H1 (cell line): Measurements from ENCODE around the gene TXNDC11. TPM values are rescaled to one million over a fixed set of nuclear protein-coding genes. Genes with fewer than 3 reads are reported as not detected.

Source experiments
- CTCF ChIA-PET: fragments of 300-600 bp; sonication (Branson Sonifier 250); formaldehyde crosslinking; loops from one replicate; lab custom pipeline; 2021; ENCODE audit not compliant: partially characterized antibody; lab: Charles Lee
- POLR2A ChIA-PET: fragments of 300-600 bp; sonication (Branson Sonifier 250); formaldehyde crosslinking; loops from one replicate; lab custom pipeline; 2021; ENCODE audit warnings: inconsistent platforms; ENCODE audit not compliant: partially characterized antibody; lab: Charles Lee
- DNase-seq, 2 experiments: peaks; one replicate each; pipeline versions ENCODE4 v3.0.0 to v3.0.0-alpha.2; 2010 to 2022; ENCODE audit warnings: low spot score in 2 of 2, low read depth in 1 of 2, mixed read lengths in 1 of 2
- FAIRE-seq: peaks from 2 replicates; lab custom pipeline; 2011; peaks lifted over from hg19 to GRCh38; lab: Jason Lieb, UNC
- H2AFZ ChIP-seq: 2 replicates; pipeline ENCODE4 v1.8.1; 2012; ENCODE audit warnings: low read length, inconsistent platforms
- H2AK5ac ChIP-seq: 2 replicates; pipeline ENCODE4 v1.6.1; 2013; ENCODE audit warnings: low read depth, low read length
- H2BK120ac ChIP-seq: replicated peaks from 2 replicates; pipeline ENCODE3; 2013; ENCODE audit warnings: low read depth, low read length, inconsistent platforms
- H2BK12ac ChIP-seq: 2 replicates; pipeline ENCODE4 v1.6.1; 2013; ENCODE audit warnings: low read depth, low read length
- H2BK15ac ChIP-seq: 2 replicates; pipeline ENCODE4 v1.6.1; 2013; ENCODE audit warnings: low read length
- H2BK20ac ChIP-seq: 2 replicates; pipeline ENCODE4 v1.6.1; 2013; ENCODE audit warnings: low read length
- H2BK5ac ChIP-seq: 2 replicates; pipeline ENCODE4 v1.6.1; 2013; ENCODE audit warnings: low read depth, low read length
- H3K14ac ChIP-seq: 2 replicates; pipeline ENCODE4 v1.6.1; 2013; ENCODE audit warnings: inconsistent platforms; ENCODE audit not compliant: insufficient read length
- H3K18ac ChIP-seq: 2 replicates; pipeline ENCODE4 v1.6.1; 2013; ENCODE audit warnings: low read length; ENCODE audit errors: extremely low read depth
- H3K23ac ChIP-seq: 2 replicates; pipeline ENCODE4 v1.6.1; 2013; ENCODE audit warnings: inconsistent platforms; ENCODE audit not compliant: insufficient read length
- H3K23me2 ChIP-seq: 2 replicates; pipeline ENCODE4 v1.6.1; 2013; ENCODE audit warnings: low read depth, low read length
- H3K27ac ChIP-seq: 2 replicates; pipeline ENCODE4 v1.6.1; 2011; ENCODE audit warnings: low read depth, low read length, inconsistent platforms
- H3K27me3 ChIP-seq, 4 experiments: replicated peaks in 1 of 4; 1 replicate in 1 of 4; 2 replicates in 3 of 4; pipeline versions ENCODE4 v1.6.1 to v1.8.1; 2011 to 2013; ENCODE audit warnings: low read length in 3 of 4, mild to moderate bottlenecking in 3 of 4, inconsistent platforms in 2 of 4, mixed read lengths in 2 of 4, moderate library complexity in 1 of 4; ENCODE audit not compliant: control insufficient read depth in 3 of 4, insufficient read depth in 3 of 4; ENCODE audit errors: extremely low read depth in 1 of 4
- H3K36me3 ChIP-seq, 4 experiments: 2 replicates each; pipeline versions ENCODE4 v1.6.1 to v1.8.1; 2011 to 2013; ENCODE audit warnings: mild to moderate bottlenecking in 4 of 4, low read length in 3 of 4, moderate library complexity in 2 of 4, control low read depth in 1 of 4, inconsistent platforms in 1 of 4; ENCODE audit not compliant: insufficient read depth in 4 of 4, control insufficient read depth in 2 of 4
- H3K4ac ChIP-seq: replicated peaks from 2 replicates; pipeline ENCODE3; 2013; ENCODE audit warnings: low read length, low read depth, mixed read lengths, inconsistent platforms; ENCODE audit not compliant: insufficient read length
- H3K4me1 ChIP-seq, 4 experiments: replicated peaks in 1 of 4; 1 replicate in 1 of 4; 2 replicates in 3 of 4; pipeline versions ENCODE4 v1.6.1 to v1.8.1; 2011 to 2013; ENCODE audit warnings: low read length in 3 of 4, inconsistent platforms in 2 of 4, mixed read lengths in 1 of 4; ENCODE audit not compliant: insufficient read depth in 4 of 4, control insufficient read depth in 3 of 4
- H3K4me2 ChIP-seq, 2 experiments: 2 replicates each; pipeline versions ENCODE4 v1.6.1 to v1.8.1; 2011 to 2013; ENCODE audit warnings: low read depth in 2 of 2, low read length in 2 of 2, control low read depth in 1 of 2, inconsistent platforms in 1 of 2, mild to moderate bottlenecking in 1 of 2; ENCODE audit not compliant: insufficient read depth in 1 of 2
- H3K4me3 ChIP-seq, 4 experiments: fragments of 200-600, 300-600 bp in 1 of 4; sonication (generic), shearing (Covaris generic), sonication (Bioruptor Twin) in 1 of 4; 2 replicates each; pipeline versions ENCODE4 v1.5.1 to v1.8.1; 2011 to 2016; ENCODE audit warnings: low read length in 4 of 4, low read depth in 3 of 4, control low read depth in 2 of 4, inconsistent platforms in 2 of 4, mild to moderate bottlenecking in 2 of 4, mixed read lengths in 1 of 4, moderate library complexity in 1 of 4; ENCODE audit not compliant: insufficient read depth in 2 of 4; ENCODE audit errors: extremely low read depth in 1 of 4
- H3K56ac ChIP-seq: replicated peaks from 2 replicates; pipeline ENCODE3; 2013; ENCODE audit warnings: low read depth, mild to moderate bottlenecking, mixed read lengths, low read length, inconsistent platforms; ENCODE audit not compliant: insufficient read length
- H3K79me1 ChIP-seq: 2 replicates; pipeline ENCODE4 v1.6.1; 2013; ENCODE audit warnings: low read depth, low read length, control low read depth
- H3K79me2 ChIP-seq, 2 experiments: 2 replicates each; pipeline versions ENCODE4 v1.6.1 to v1.8.1; 2012 to 2013; ENCODE audit warnings: low read length in 2 of 2, mild to moderate bottlenecking in 2 of 2, inconsistent platforms in 1 of 2; ENCODE audit not compliant: insufficient read depth in 2 of 2, control insufficient read depth in 1 of 2
- H3K9ac ChIP-seq, 4 experiments: replicated peaks in 1 of 4; 1 replicate in 1 of 4; 2 replicates in 3 of 4; pipeline versions ENCODE4 v1.6.1 to v1.8.1; 2011 to 2013; ENCODE audit warnings: low read depth in 3 of 4, low read length in 3 of 4, control low read depth in 2 of 4, mild to moderate bottlenecking in 2 of 4, moderate library complexity in 2 of 4, inconsistent platforms in 1 of 4; ENCODE audit errors: extremely low read depth in 1 of 4
- H3K9me3 ChIP-seq, 2 experiments: 2 replicates each; pipeline versions ENCODE4 v1.6.1 to v1.8.1; 2012 to 2013; ENCODE audit warnings: mild to moderate bottlenecking in 2 of 2, moderate library complexity in 2 of 2, control low read depth in 1 of 2, inconsistent platforms in 1 of 2, low read depth in 1 of 2, low read length in 1 of 2, mixed read lengths in 1 of 2; ENCODE audit not compliant: insufficient read depth in 2 of 2
- H4K20me1 ChIP-seq, 2 experiments: replicated peaks in 1 of 2; 2 replicates each; pipeline versions ENCODE3 to v1.8.1; 2011 to 2013; ENCODE audit warnings: inconsistent platforms in 2 of 2, low read length in 2 of 2, mild to moderate bottlenecking in 1 of 2; ENCODE audit not compliant: insufficient read depth in 2 of 2, control insufficient read depth in 1 of 2
- H4K5ac ChIP-seq: 2 replicates; pipeline ENCODE4 v1.6.1; 2013; ENCODE audit warnings: low read length, low read depth, mixed read lengths, inconsistent platforms; ENCODE audit not compliant: insufficient read length
- H4K8ac ChIP-seq: 2 replicates; pipeline ENCODE4 v1.8.0; 2013; ENCODE audit warnings: mild to moderate bottlenecking, moderate library complexity, low read length, inconsistent platforms; ENCODE audit not compliant: insufficient read depth; ENCODE audit errors: extremely low read depth
- H4K91ac ChIP-seq: replicated peaks from 2 replicates; pipeline ENCODE3; 2013; ENCODE audit warnings: low read length, mixed read lengths, inconsistent platforms; ENCODE audit not compliant: insufficient read length
- CBX8 ChIP-seq: fragments of 300-800, 300-1000 bp; sonication (generic); IDR thresholded peaks from 2 replicates; pipeline ENCODE4 v1.7.1; 2016; ENCODE audit warnings: low read depth, low read length, borderline replicate concordance
- GTF2F1 ChIP-seq: IDR thresholded peaks from 2 replicates; pipeline ENCODE4 v1.6.1; 2012; ENCODE audit warnings: low read depth, low read length, improper control_type of control experiment, borderline replicate concordance
- KDM5A ChIP-seq: fragments of 200-600 bp; IDR thresholded peaks from 2 replicates; pipeline ENCODE4 v1.7.1; 2012; ENCODE audit warnings: mild to moderate bottlenecking, low read length, inconsistent platforms, mixed read lengths
- RXRA ChIP-seq: IDR thresholded peaks from 2 replicates; pipeline ENCODE4 v1.6.1; 2011; ENCODE audit warnings: low read depth, mild to moderate bottlenecking, low read length, moderate library complexity; ENCODE audit not compliant: insufficient read depth
- SIN3A ChIP-seq, 2 experiments: IDR thresholded peaks in 1 of 2; conservative IDR thresholded peaks in 1 of 2; 2 replicates each; pipeline ENCODE4 v1.6.1; 2011 to 2012; ENCODE audit warnings: low read length in 2 of 2, improper control_type of control experiment in 1 of 2, low read depth in 1 of 2, mild to moderate bottlenecking in 1 of 2
- SP1 ChIP-seq: IDR thresholded peaks from 2 replicates; pipeline ENCODE4 v1.6.1; 2011; ENCODE audit warnings: low read depth, low read length
- SUZ12 ChIP-seq: fragments of 200-600 bp; sonication (generic); IDR thresholded peaks from 2 replicates; pipeline ENCODE4 v1.6.1; 2012; ENCODE audit warnings: mild to moderate bottlenecking, inconsistent platforms, low read length, moderate library complexity, mixed read lengths
- polyA plus RNA-seq, 7 experiments: library from polyadenylated mRNA; depleted of rRNA in 3 of 7; stranded (reverse) in 5 of 7; unstranded in 2 of 7; fragments of >200 nt in 5 of 7; fragments of 200-250 nt in 2 of 7; gene quantifications; 1 replicate in 5 of 7; 2 replicates in 1 of 7; 4 replicates in 1 of 7; pipeline versions ENCODE4 v1.2.1 to v1.2.3, GENCODE V29; 2011 to 2013; ENCODE audit warnings: missing spikeins in 2 of 7, mixed read lengths in 2 of 7
- total RNA-seq: library from RNA; stranded (reverse); fragmentation: NEBNext Ultra II Directional; extraction: Animal tissue kit (Norgen Biotek cat#: 25700); gene quantifications from 2 replicates; pipeline ENCODE4 v1.2.1, GENCODE V29; 2021

The TXNDC11 gene
- total and polyA plus RNA-seq, 2 of the 8 experiments (the other 6 are each of a cell fraction or from before 2014, with no cell fraction given), result 13.5 to 13.8 TPM

DNA sequence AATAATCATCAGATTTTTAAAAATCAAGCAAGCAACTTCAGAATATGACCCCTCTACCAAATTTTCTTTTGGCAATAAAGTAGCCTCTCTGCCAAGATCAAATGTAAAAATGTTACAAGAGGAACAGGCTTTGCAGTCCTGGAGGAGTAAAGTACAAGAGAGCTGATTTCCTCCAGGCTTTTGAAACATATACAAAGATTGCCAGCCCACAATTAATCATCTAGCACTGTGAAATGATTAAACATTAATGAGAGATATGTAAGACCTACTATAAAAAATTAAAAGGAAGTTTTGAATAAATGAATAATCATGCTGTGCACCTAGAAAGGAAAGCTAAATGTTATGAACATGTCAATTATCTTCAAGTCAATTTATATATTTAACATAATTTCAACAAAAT, 26.3 kb downstream of the TXNDC11 start:
- Histone ChIP-seq H3K14ac (no peak overlapping the region), H3K4me3 (no peak overlapping the region), H4K5ac (no peak overlapping the region), H2AFZ (no peak overlapping the region), H2BK5ac (no peak overlapping the region), H4K20me1 (peaks cover 0 to 2% of the 10 kb centered on the region in 2 experiments), H3K4me1 (no peaks in the 10 kb centered on the region), H3K79me2 (no peaks in the 10 kb centered on the region), H2BK20ac (no peak overlapping the region), H4K91ac (no peak overlapping the region), H3K18ac (no peak overlapping the region), H3K4ac (no peak overlapping the region), H3K23ac (no peak overlapping the region), H3K79me1 (no peaks in the 10 kb centered on the region), H2BK120ac (no peak overlapping the region), H2AK5ac (no peak overlapping the region), H3K56ac (no peak overlapping the region), H3K9me3 (no peaks in the 10 kb centered on the region), H4K8ac (no peak overlapping the region), H2BK15ac (no peak overlapping the region), H3K23me2 (no peaks in the 10 kb centered on the region), H3K9ac (no peak overlapping the region), H3K36me3 (peaks cover 0 to 10% (median 6%) of the 10 kb centered on the region in 4 experiments; a peak in 3 of 8 replicates), H2BK12ac (no peak overlapping the region), H3K27me3 (no peaks in the 10 kb centered on the region), H3K4me2 (no peak overlapping the region), H3K27ac (no peak overlapping the region)
- FAIRE-seq (no peak), DNase-seq (no peak)
- ChIA-PET CTCF (interaction anchor here (0.6 to 6.0 kb wide), 4 partner anchors 10 to 401 kb away, joined by 3 to 50 read pairs (median 25); no protein-coding TSS in a partner anchor), POLR2A (no interaction called here)
- no peak for TF ChIP-seq SP1
- no peak for TF ChIP-seq CBX8
- TF ChIP-seq SIN3A (conservative IDR thresholded peaks at IDR 0.05 in 1 of 2, IDR thresholded peaks at IDR 0.05 in 1 of 2; ENCODE audit: low read depth in 1 of 2, low read length in 2 of 2), result no peak
- TF ChIP-seq GTF2F1, result no peak
- TF ChIP-seq RXRA, result no peak
- no peak for TF ChIP-seq SUZ12
- TF ChIP-seq KDM5A, result no peak
